Vagina (tissue), 2 donors: ENCODE data around the gene LAG3. TPM values are rescaled to one million over a fixed set of nuclear protein-coding genes. Genes with fewer than 3 reads are reported as not detected.

Experiments used
- DNase-seq, 2 donors: peaks; one replicate each; pipeline ENCODE4 v3.0.0-alpha.2; 2017; ENCODE audit errors: extremely low spot score in 2 of 2
- H3K27ac ChIP-seq: fragments of 200-600 bp; sonication (generic); one replicate; pipeline ENCODE4 v1.5.1; 2019
- H3K27me3 ChIP-seq: fragments of 200-600 bp; sonication (generic); one replicate; pipeline ENCODE4 v1.5.1; 2019
- H3K36me3 ChIP-seq, 2 donors: fragments of 200-600 bp; sonication (generic); one replicate each; pipeline ENCODE4 v1.5.1; 2017 to 2019
- H3K4me1 ChIP-seq: fragments of 200-600 bp; sonication (generic); one replicate; pipeline ENCODE4 v1.5.1; 2019
- H3K4me3 ChIP-seq, 2 donors: fragments of 200-600 bp; sonication (generic); 1 replicate in 1 of 2; 2 replicates in 1 of 2; pipeline ENCODE4 v1.5.1; 2016 to 2019
- H3K9me3 ChIP-seq: fragments of 200-600 bp; sonication (generic); one replicate; pipeline ENCODE4 v1.5.1; 2019
- CTCF ChIP-seq, 3 experiments: fragments of 450-650 bp in 2 of 3; fragments of 200-600 bp in 1 of 3; sonication (generic) in 1 of 3; IDR thresholded peaks; one replicate each; pipeline ENCODE4 v1.5.1; 2017 to 2019; ENCODE audit warnings: antibody characterized with exemption in 3 of 3, mild to moderate bottlenecking in 2 of 3, moderate library complexity in 2 of 3
- POLR2A ChIP-seq, 2 donors: fragments of 450-650 bp; IDR thresholded peaks; one replicate each; pipeline ENCODE4 v1.6.1; 2017; ENCODE audit warnings: antibody characterized with exemption in 2 of 2, mild to moderate bottlenecking in 2 of 2, moderate library complexity in 2 of 2
- POLR2AphosphoS5 ChIP-seq, 2 donors: sonication (generic); formaldehyde crosslinking; IDR thresholded peaks; one replicate each; pipeline ENCODE4 v1.9.0; 2017; ENCODE audit warnings: antibody characterized with exemption in 2 of 2, mild to moderate bottlenecking in 2 of 2, low read depth in 1 of 2; ENCODE audit not compliant: insufficient read depth in 1 of 2
- intact Hi-C: fragments of 100-400 bp; cut with DNase I; formaldehyde crosslinking; loops from one replicate; pipeline ENCODE4 v1.15.1; 2023
- total RNA-seq: library from RNA; depleted of rRNA; stranded (reverse); fragments of >200 nt; gene quantifications from one replicate; pipeline ENCODE4 v1.2.3, GENCODE V29; 2016

LAG3 gene
- total RNA-seq, 1 donor from 2014 or later: 10.3 TPM

GRCh38 chr12:6787309-6787708, 15.0 kb downstream of the LAG3 start:
- Histone ChIP-seq H3K9me3 (no peaks in the 10 kb centered on the region), H3K36me3 (no peaks in the 10 kb centered on the region), H3K4me1 (peaks cover 1% of the 10 kb centered on the region), H3K27me3 (no peaks in the 10 kb centered on the region), H3K27ac (no peak overlapping the region), H3K4me3 (no peak overlapping the region)
- intact Hi-C loops: no loop called here
- TF ChIP-seq POLR2AphosphoS5 (IDR thresholded peaks at IDR 0.05; ENCODE audit: insufficient read depth in 1 of 2, low read depth in 1 of 2): no peak
- no peak for TF ChIP-seq POLR2A (IDR thresholded peaks at IDR 0.05)
- TF ChIP-seq CTCF (IDR thresholded peaks at IDR 0.05): no peak
- DNase-seq: no peak

- DNase-seq: no peak
- Histone ChIP-seq H3K4me1 (peaks cover 10% of the 10 kb centered on the region), H3K9me3 (no peaks in the 10 kb centered on the region), H3K27me3 (no peaks in the 10 kb centered on the region), H3K27ac (peak within 1 kb of the TSS; percentile 53), H3K36me3 (no peaks in the 10 kb centered on the region), H3K4me3 (peak within 1 kb of the TSS in 1 of 2 donors; percentile 29)
- no peak for TF ChIP-seq CTCF (IDR thresholded peaks at IDR 0.05)
- TF ChIP-seq POLR2AphosphoS5 (IDR thresholded peaks at IDR 0.05; ENCODE audit: insufficient read depth in 1 of 2, low read depth in 1 of 2): peak in 1 of 2 donors; percentile 16
- no peak for TF ChIP-seq POLR2A (IDR thresholded peaks at IDR 0.05)
- intact Hi-C loops: no loop called here
Observed at GRCh38 chr12:6788972-6789924, 16.9 kb downstream of the LAG3 start, which contains the start of gene CD4. TSS of gene CD4 (plus strand) at chr12:6789528. CDS start at chr12:6800139, 10,611 bp downstream.

- no peak overlapping the region for H3K4me3 ChIP-seq
- H3K27ac ChIP-seq: no peak overlapping the region
Observed at GRCh38 chr12:6790496-6791150, 18.3 kb downstream of the LAG3 start.

GRCh38 chr12:6791931-6792520, 19.7 kb downstream of the LAG3 start:
- Histone ChIP-seq H3K27me3 (no peaks in the 10 kb centered on the region), H3K36me3 (no peaks in the 10 kb centered on the region), H3K4me3 (peak overlapping the region; percentile 13 to 18), H3K9me3 (no peaks in the 10 kb centered on the region), H3K4me1 (peaks cover 10% of the 10 kb centered on the region), H3K27ac (no peak overlapping the region)
- DNase-seq: no peak
- intact Hi-C loops: no loop called here
- TF ChIP-seq POLR2A (IDR thresholded peaks at IDR 0.05): no peak
- TF ChIP-seq CTCF (IDR thresholded peaks at IDR 0.05): no peak
- no peak for TF ChIP-seq POLR2AphosphoS5 (IDR thresholded peaks at IDR 0.05; ENCODE audit: insufficient read depth in 1 of 2, low read depth in 1 of 2)

More at GRCh38 chr12:6790496-6791150, 18.3 kb downstream of the LAG3 start:
- Histone ChIP-seq H3K27me3 (no peaks in the 10 kb centered on the region), H3K36me3 (no peaks in the 10 kb centered on the region), H3K4me1 (peaks cover 10% of the 10 kb centered on the region), H3K9me3 (no peaks in the 10 kb centered on the region)
- intact Hi-C loops: no loop called here
- DNase-seq: no peak
- no peak for TF ChIP-seq POLR2AphosphoS5 (IDR thresholded peaks at IDR 0.05; ENCODE audit: insufficient read depth in 1 of 2, low read depth in 1 of 2)
- no peak for TF ChIP-seq CTCF (IDR thresholded peaks at IDR 0.05)
- TF ChIP-seq POLR2A (IDR thresholded peaks at IDR 0.05): no peak
